Fibroblast of lung (primary cell): ENCODE results near the gene EDNRA. TPM values are rescaled to one million over a fixed set of nuclear protein-coding genes. Genes with fewer than 3 reads are reported as not detected.

Experiments used
- DNase-seq, 2 donors: peaks; one replicate each; pipeline versions ENCODE4 v3.0.0 to v3.0.0-alpha.2; 2010; ENCODE audit warnings: low read depth in 2 of 2
- H2AFZ ChIP-seq: 2 replicates; pipeline ENCODE4 v1.5.1; 2012; ENCODE audit warnings: low read length, control low read depth, inconsistent platforms
- H3K27ac ChIP-seq: 2 replicates; pipeline ENCODE4 v1.5.1; 2011; ENCODE audit warnings: low read length, control low read depth; ENCODE audit not compliant: insufficient read depth
- H3K27me3 ChIP-seq: 2 replicates; pipeline ENCODE4 v1.5.1; 2011; ENCODE audit warnings: mild to moderate bottlenecking, low read length; ENCODE audit not compliant: control insufficient read depth, insufficient read depth
- H3K36me3 ChIP-seq: 2 replicates; pipeline ENCODE4 v1.5.1; 2011; ENCODE audit warnings: low read length; ENCODE audit not compliant: control insufficient read depth, insufficient read depth
- H3K4me1 ChIP-seq: 2 replicates; pipeline ENCODE4 v1.5.1; 2011; ENCODE audit warnings: low read length; ENCODE audit not compliant: control insufficient read depth, insufficient read depth; ENCODE audit errors: extremely low read depth
- H3K4me2 ChIP-seq: 2 replicates; pipeline ENCODE4 v1.5.1; 2011; ENCODE audit warnings: low read length, control low read depth; ENCODE audit not compliant: insufficient read depth; ENCODE audit errors: extremely low read depth
- H3K4me3 ChIP-seq, 4 experiments: fragments of 200-600 bp in 1 of 4; sonication (generic) in 1 of 4; replicated peaks in 1 of 4; 2 replicates each; pipeline ENCODE4 v1.5.1; 2011 to 2016; ENCODE audit warnings: low read length in 4 of 4, low read depth in 3 of 4, mild to moderate bottlenecking in 3 of 4, control low read depth in 2 of 4, inconsistent platforms in 1 of 4, mixed read lengths in 1 of 4; ENCODE audit not compliant: insufficient read depth in 1 of 4; ENCODE audit errors: control extremely low read depth in 1 of 4
- H3K79me2 ChIP-seq: 2 replicates; pipeline ENCODE4 v1.5.1; 2012; ENCODE audit warnings: mild to moderate bottlenecking, low read length, inconsistent platforms; ENCODE audit not compliant: control insufficient read depth, insufficient read depth
- H3K9ac ChIP-seq: 2 replicates; pipeline ENCODE4 v1.5.1; 2011; ENCODE audit warnings: mild to moderate bottlenecking, low read length, control low read depth; ENCODE audit not compliant: insufficient read depth
- H3K9me3 ChIP-seq: 2 replicates; pipeline ENCODE4 v1.5.1; 2012; ENCODE audit warnings: low read depth, low read length; ENCODE audit not compliant: control insufficient read depth, insufficient read depth
- H4K20me1 ChIP-seq: 2 replicates; pipeline ENCODE4 v1.5.1; 2011; ENCODE audit warnings: low read length; ENCODE audit not compliant: control insufficient read depth, insufficient read depth; ENCODE audit errors: extremely low read depth
- CTCF ChIP-seq, 2 donors: IDR thresholded peaks in 1 of 2; conservative IDR thresholded peaks in 1 of 2; 1 replicate in 1 of 2; 2 replicates in 1 of 2; pipeline ENCODE4 v1.5.1; 2011 to 2012; ENCODE audit warnings: low read length in 2 of 2, control low read depth in 1 of 2, inconsistent platforms in 1 of 2, low read depth in 1 of 2, mild to moderate bottlenecking in 1 of 2
- EZH2 ChIP-seq: IDR thresholded peaks from 2 replicates; pipeline ENCODE4 v1.5.1; 2012; ENCODE audit warnings: low read length, control low read depth, mild to moderate bottlenecking; ENCODE audit errors: missing control alignments
- polyA plus RNA-seq, 2 donors: library from polyadenylated mRNA; depleted of rRNA in 1 of 2; stranded (reverse) in 1 of 2; unstranded in 1 of 2; fragments of >200 nt; gene quantifications; 2 replicates each; pipeline ENCODE4 v1.2.1, GENCODE V29; 2011 to 2012; ENCODE audit warnings: missing spikeins in 1 of 2
- total RNA-seq: library from RNA; depleted of rRNA; stranded (reverse); fragments of >200 nt; gene quantifications from 2 replicates; pipeline ENCODE4 v1.2.1, GENCODE V29; 2014

Gene EDNRA
- total and polyA plus RNA-seq, 2 donors (not counting 1 experiment from before 2014, with no cell fraction given): 2.0 to 9.5 TPM

GRCh38 chr4:147510962-147511668 lies 30.2 kb downstream of the EDNRA start:
- H3K4me2 ChIP-seq: no peak overlapping the region
- no peaks in the 10 kb centered on the region for H3K4me1 ChIP-seq
- no peaks in the 10 kb centered on the region for H4K20me1 ChIP-seq
- no peak overlapping the region for H3K27ac ChIP-seq
- H3K27me3 ChIP-seq: no peaks in the 10 kb centered on the region
- H3K9me3 ChIP-seq: no peaks in the 10 kb centered on the region
- no peaks in the 10 kb centered on the region for H3K79me2 ChIP-seq
- H3K4me3 ChIP-seq: no peak overlapping the region
- TF ChIP-seq CTCF (conservative IDR thresholded peaks at IDR 0.05 in 1 of 2, IDR thresholded peaks at IDR 0.05 in 1 of 2; ENCODE audit: low read depth in 1 of 2, low read length in 2 of 2): no peak
- no peak for TF ChIP-seq EZH2
- no peak overlapping the region for H3K9ac ChIP-seq
- H3K36me3 ChIP-seq: no peaks in the 10 kb centered on the region
- peak in 1 of 2 donors; percentile 35 for DNase-seq
- H2AFZ ChIP-seq: no peak overlapping the region

- H3K4me3 ChIP-seq: no peak overlapping the region
- no peaks in the 10 kb centered on the region for H3K4me1 ChIP-seq
- no peak for TF ChIP-seq EZH2
- no peak for TF ChIP-seq CTCF (conservative IDR thresholded peaks at IDR 0.05 in 1 of 2, IDR thresholded peaks at IDR 0.05 in 1 of 2; ENCODE audit: low read depth in 1 of 2, low read length in 2 of 2)
- H3K27me3 ChIP-seq: no peaks in the 10 kb centered on the region
- H3K36me3 ChIP-seq: no peaks in the 10 kb centered on the region
- no peaks in the 10 kb centered on the region for H4K20me1 ChIP-seq
- H3K79me2 ChIP-seq: no peaks in the 10 kb centered on the region
- H3K9ac ChIP-seq: no peak overlapping the region
- H2AFZ ChIP-seq: no peak overlapping the region
- DNase-seq: peak in 1 of 2 donors; percentile 59
- no peaks in the 10 kb centered on the region for H3K9me3 ChIP-seq
- no peak overlapping the region for H3K4me2 ChIP-seq
- H3K27ac ChIP-seq: no peak overlapping the region
Measured at GRCh38 chr4:147513091-147513490, 32.2 kb downstream of the EDNRA start.

GRCh38 chr4:147513952-147514351 lies 33.1 kb downstream of the EDNRA start:
- H4K20me1 ChIP-seq: no peaks in the 10 kb centered on the region
- no peak overlapping the region for H3K4me3 ChIP-seq
- no peaks in the 10 kb centered on the region for H3K4me1 ChIP-seq
- TF ChIP-seq CTCF (conservative IDR thresholded peaks at IDR 0.05 in 1 of 2, IDR thresholded peaks at IDR 0.05 in 1 of 2; ENCODE audit: low read depth in 1 of 2, low read length in 2 of 2) (peak in 1 of 2 donors; percentile 17), EZH2 (no peak)
- DNase-seq: no peak
- no peak overlapping the region for H3K9ac ChIP-seq
- H3K36me3 ChIP-seq: no peaks in the 10 kb centered on the region
- H3K79me2 ChIP-seq: no peaks in the 10 kb centered on the region
- H3K27me3 ChIP-seq: no peaks in the 10 kb centered on the region
- H2AFZ ChIP-seq: no peak overlapping the region
- no peak overlapping the region for H3K27ac ChIP-seq
- H3K9me3 ChIP-seq: no peaks in the 10 kb centered on the region
- H3K4me2 ChIP-seq: no peak overlapping the region
